HG03066 (cell line): ENCODE measurements around the gene RNU5B-1.
"Not testable (repeated sequence)": the region's sequence is repeated elsewhere in the genome, so short reads cannot be mapped to it uniquely, and the experiment has no call there.

Experiments
- ATAC-seq: cut with Tn5 transposase; IDR thresholded peaks from one replicate; pipeline ENCODE4 v1.9.1; 2021; ENCODE audit warnings: low read depth; ENCODE audit not compliant: unreplicated experiment

Gene RNU5B-1

GRCh38 chr15:65339920-65340319 lies 35.4 kb downstream of the RNU5B-1 start:
- ATAC-seq: no peak

- no peak for ATAC-seq
Observed at GRCh38 chr15:65342493-65342892, 38.0 kb downstream of the RNU5B-1 start.

- no peak for ATAC-seq
Observed at GRCh38 chr15:65343374-65343981, 39.0 kb downstream of the RNU5B-1 start.

GRCh38 chr15:65344214-65344913 lies 39.9 kb downstream of the RNU5B-1 start:
- ATAC-seq: no peak

GRCh38 chr15:65344914-65345275 lies 40.4 kb downstream of the RNU5B-1 start:
- ATAC-seq: no peak

GRCh38 chr15:65346856-65347598 lies 42.5 kb downstream of the RNU5B-1 start:
- ATAC-seq: no peak

- not testable (repeated sequence) for ATAC-seq
Observed at GRCh38 chr15:65347756-65348155, 43.3 kb downstream of the RNU5B-1 start.

- no peak for ATAC-seq
Observed at GRCh38 chr15:65349338-65349737, 44.9 kb downstream of the RNU5B-1 start.

GRCh38 chr15:65351972-65352371 lies 47.5 kb downstream of the RNU5B-1 start:
- ATAC-seq: not testable (repeated sequence)
